Neutrophil (primary cell): ENCODE measurements around the gene PHOX2B.

ENCODE experiments used
- H3K27ac ChIP-seq: fragments of 200-600 bp; sonication (generic); 2 replicates; pipeline ENCODE4 v1.5.1; 2016; ENCODE audit warnings: mild to moderate bottlenecking, moderate library complexity
- H3K27me3 ChIP-seq: fragments of 200-600 bp; sonication (generic); 2 replicates; pipeline ENCODE4 v1.6.0; 2016; ENCODE audit warnings: mild to moderate bottlenecking
- H3K36me3 ChIP-seq: fragments of 200-600 bp; sonication (generic); 2 replicates; pipeline ENCODE4 v1.5.1; 2017
- H3K4me1 ChIP-seq, 2 experiments: fragments of 200-600 bp in 1 of 2; sonication (generic) in 1 of 2; 1 replicate in 1 of 2; 2 replicates in 1 of 2; pipeline versions ENCODE4 v1.5.1 to v1.6.1; 2013 to 2016; ENCODE audit warnings: low read depth in 1 of 2, low read length in 1 of 2, mild to moderate bottlenecking in 1 of 2, moderate library complexity in 1 of 2; ENCODE audit not compliant: control insufficient read depth in 1 of 2, insufficient read depth in 1 of 2
- H3K4me3 ChIP-seq, 2 experiments: fragments of 200-600 bp in 1 of 2; sonication (generic) in 1 of 2; 1 replicate in 1 of 2; 2 replicates in 1 of 2; pipeline ENCODE4 v1.5.1; 2013 to 2016; ENCODE audit warnings: low read depth in 1 of 2, low read length in 1 of 2, mild to moderate bottlenecking in 1 of 2, moderate library complexity in 1 of 2
- H3K9me3 ChIP-seq: fragments of 200-600 bp; sonication (generic); 2 replicates; pipeline ENCODE4 v1.5.1; 2016
- TF ChIP-seq, protein P1 (sequence below): fragments of 200-600 bp; sonication (generic); IDR thresholded peaks from 2 replicates; pipeline ENCODE4 v1.5.1; 2016; ENCODE audit warnings: antibody characterized with exemption

PHOX2B gene

GRCh38 chr4:41702770-41703169 lies 45.8 kb downstream of the PHOX2B start:
- no peak overlapping the region for H3K4me3 ChIP-seq
- H3K27me3 ChIP-seq, result peaks cover 64% of the 10 kb centered on the region

GRCh38 chr4:41701983-41702382 lies 46.5 kb downstream of the PHOX2B start:
- no peaks in the 10 kb centered on the region for H3K4me1 ChIP-seq
- peaks cover 57% of the 10 kb centered on the region for H3K27me3 ChIP-seq
- H3K9me3 ChIP-seq, result no peaks in the 10 kb centered on the region
- TF ChIP-seq, protein P1, sequence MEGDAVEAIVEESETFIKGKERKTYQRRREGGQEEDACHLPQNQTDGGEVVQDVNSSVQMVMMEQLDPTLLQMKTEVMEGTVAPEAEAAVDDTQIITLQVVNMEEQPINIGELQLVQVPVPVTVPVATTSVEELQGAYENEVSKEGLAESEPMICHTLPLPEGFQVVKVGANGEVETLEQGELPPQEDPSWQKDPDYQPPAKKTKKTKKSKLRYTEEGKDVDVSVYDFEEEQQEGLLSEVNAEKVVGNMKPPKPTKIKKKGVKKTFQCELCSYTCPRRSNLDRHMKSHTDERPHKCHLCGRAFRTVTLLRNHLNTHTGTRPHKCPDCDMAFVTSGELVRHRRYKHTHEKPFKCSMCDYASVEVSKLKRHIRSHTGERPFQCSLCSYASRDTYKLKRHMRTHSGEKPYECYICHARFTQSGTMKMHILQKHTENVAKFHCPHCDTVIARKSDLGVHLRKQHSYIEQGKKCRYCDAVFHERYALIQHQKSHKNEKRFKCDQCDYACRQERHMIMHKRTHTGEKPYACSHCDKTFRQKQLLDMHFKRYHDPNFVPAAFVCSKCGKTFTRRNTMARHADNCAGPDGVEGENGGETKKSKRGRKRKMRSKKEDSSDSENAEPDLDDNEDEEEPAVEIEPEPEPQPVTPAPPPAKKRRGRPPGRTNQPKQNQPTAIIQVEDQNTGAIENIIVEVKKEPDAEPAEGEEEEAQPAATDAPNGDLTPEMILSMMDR, result no peak
- H3K27ac ChIP-seq, result no peak overlapping the region
- no peak overlapping the region for H3K4me3 ChIP-seq
- H3K36me3 ChIP-seq, result no peaks in the 10 kb centered on the region

More at GRCh38 chr4:41702770-41703169, 45.8 kb downstream of the PHOX2B start:
- no peaks in the 10 kb centered on the region for H3K36me3 ChIP-seq
- H3K4me1 ChIP-seq, result no peaks in the 10 kb centered on the region
- no peak overlapping the region for H3K27ac ChIP-seq
- TF ChIP-seq, protein P1, result no peak
- no peaks in the 10 kb centered on the region for H3K9me3 ChIP-seq

DNA sequence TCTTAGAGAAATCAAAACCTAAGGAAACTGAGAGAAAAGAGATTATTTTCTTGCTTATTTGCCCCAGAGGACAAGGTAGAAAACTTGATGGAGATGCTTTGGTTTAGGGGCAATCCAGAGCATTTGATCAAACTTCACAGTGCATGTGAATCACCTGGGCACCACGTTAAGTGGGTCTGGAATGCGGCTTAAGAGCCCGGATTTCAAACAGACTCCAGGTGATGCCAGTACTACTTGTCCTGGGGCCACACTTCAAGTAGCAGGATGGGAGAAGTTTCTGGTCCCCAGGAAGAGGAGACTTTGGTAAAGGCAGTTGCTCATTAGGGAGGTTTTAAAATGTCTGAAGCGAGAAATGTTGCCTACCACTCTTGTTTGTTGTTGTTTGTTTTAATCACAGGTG lies 51.8 kb downstream of the PHOX2B start:
- H3K9me3 ChIP-seq, result no peaks in the 10 kb centered on the region
- no peak overlapping the region for H3K4me3 ChIP-seq
- H3K27me3 ChIP-seq, result peaks cover 15% of the 10 kb centered on the region
- TF ChIP-seq, protein P1, result no peak
- H3K4me1 ChIP-seq, result no peaks in the 10 kb centered on the region
- H3K36me3 ChIP-seq, result no peaks in the 10 kb centered on the region
- no peak overlapping the region for H3K27ac ChIP-seq

DNA sequence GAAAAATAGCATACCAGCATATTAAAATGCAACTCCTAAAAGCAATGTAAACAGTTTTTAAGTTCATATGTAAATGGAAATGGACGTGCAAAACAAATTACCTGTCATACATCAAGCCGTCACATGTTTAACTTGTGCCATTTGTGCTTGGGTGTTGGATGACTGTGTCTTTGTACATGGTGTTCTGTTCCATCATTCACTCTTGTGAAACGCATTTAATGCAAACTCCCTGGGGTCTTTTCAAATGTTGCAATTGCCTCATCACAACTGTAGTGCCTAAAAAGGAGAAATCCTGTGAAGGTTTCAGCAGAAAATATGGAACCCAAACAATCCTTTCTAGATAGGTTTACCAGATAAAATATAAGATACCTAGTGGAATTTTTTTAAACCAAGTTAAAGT lies 52.4 kb downstream of the PHOX2B start:
- Histone ChIP-seq H3K36me3 (no peaks in the 10 kb centered on the region), H3K4me3 (no peak overlapping the region), H3K4me1 (no peaks in the 10 kb centered on the region), H3K27me3 (peaks cover 8% of the 10 kb centered on the region), H3K27ac (no peak overlapping the region), H3K9me3 (no peaks in the 10 kb centered on the region)
- TF ChIP-seq, protein P1, result no peak
